OCI-LY7 (cell line): ENCODE measurements around the gene SASH3. TPM values are rescaled to one million over a fixed set of nuclear protein-coding genes. Genes with fewer than 3 reads are reported as not detected.

Experiments used
- BruUV-seq: library from RNA; stranded (reverse); fragments of 400-500 nt; replicated peaks from 2 replicates; lab custom pipeline; 2021; lab: Mats Ljungman, UMichigan
- CTCF ChIA-PET: fragments of 300-600 bp; sonication (Branson Sonifier 250); formaldehyde crosslinking; loops from one replicate; lab custom pipeline; 2022; ENCODE audit warnings: antibody characterized with exemption; ENCODE audit not compliant: unreplicated experiment; lab: Charles Lee
- POLR2A ChIA-PET: fragments of 300-600 bp; sonication (Branson Sonifier 250); formaldehyde crosslinking; loops from one replicate; lab custom pipeline; 2022; ENCODE audit warnings: antibody characterized with exemption; lab: Charles Lee
- DNase-seq: peaks from one replicate; pipeline ENCODE4 v3.0.0-alpha.2; 2015; ENCODE audit warnings: low spot score
- H2AFZ ChIP-seq: fragments of 200-600 bp; sonication (generic), shearing (Covaris generic); 2 replicates; pipeline ENCODE4 v1.6.1; 2014; ENCODE audit warnings: mild to moderate bottlenecking, antibody characterized with exemption, low read length, moderate library complexity
- H3K27ac ChIP-seq: fragments of 200-600 bp; sonication (generic); 2 replicates; pipeline ENCODE4 v1.5.1; 2014; ENCODE audit warnings: mixed run types, low read depth, mild to moderate bottlenecking, moderate library complexity, low read length, inconsistent platforms; ENCODE audit not compliant: poor library complexity, severe bottlenecking
- H3K36me3 ChIP-seq: fragments of 200-600 bp; sonication (generic); 2 replicates; pipeline ENCODE4 v1.6.1; 2014; ENCODE audit warnings: mild to moderate bottlenecking, antibody characterized with exemption, low read length, moderate library complexity, mixed read lengths; ENCODE audit not compliant: insufficient read depth
- H3K4me1 ChIP-seq: fragments of 200-600 bp; sonication (generic); 2 replicates; pipeline ENCODE4 v1.5.1; 2014; ENCODE audit warnings: mild to moderate bottlenecking, low read length; ENCODE audit not compliant: insufficient read depth, poor library complexity, severe bottlenecking
- H3K4me2 ChIP-seq: fragments of 200-600 bp; sonication (generic); 2 replicates; pipeline ENCODE4 v1.6.1; 2014; ENCODE audit warnings: mild to moderate bottlenecking, low read length
- H3K4me3 ChIP-seq: fragments of 200-600 bp; sonication (generic); 2 replicates; pipeline ENCODE4 v1.5.1; 2014; ENCODE audit warnings: mild to moderate bottlenecking, low read depth, low read length; ENCODE audit not compliant: poor library complexity, severe bottlenecking
- H3K79me2 ChIP-seq: fragments of 200-600 bp; sonication (generic); 2 replicates; pipeline ENCODE4 v1.6.1; 2016; ENCODE audit warnings: low read depth, mild to moderate bottlenecking, low read length, moderate library complexity, mixed read lengths; ENCODE audit not compliant: insufficient read depth
- H3K9me2 ChIP-seq: fragments of 200-600 bp; sonication (generic); 2 replicates; pipeline ENCODE4 v1.6.1; 2016; ENCODE audit warnings: mild to moderate bottlenecking, low read length, mixed read lengths; ENCODE audit not compliant: insufficient read depth
- H3K9me3 ChIP-seq: fragments of 200-600 bp; sonication (generic); 2 replicates; pipeline ENCODE4 v1.6.1; 2014; ENCODE audit warnings: mild to moderate bottlenecking, mixed run types, low read length, mixed read lengths
- H4K20me1 ChIP-seq: fragments of 200-600 bp; sonication (generic); 2 replicates; pipeline ENCODE4 v1.6.1; 2014; ENCODE audit warnings: mild to moderate bottlenecking, antibody characterized with exemption, low read length, moderate library complexity, mixed read lengths; ENCODE audit not compliant: insufficient read depth
- CTCF ChIP-seq: fragments of 200-600 bp; sonication (generic); conservative IDR thresholded peaks from 2 replicates; pipeline ENCODE4 v1.5.1; 2014; ENCODE audit warnings: mild to moderate bottlenecking, antibody characterized with exemption, low read length, moderate library complexity, mixed read lengths
- EZH2phosphoT487 ChIP-seq: fragments of 200-600 bp; sonication (generic); IDR thresholded peaks from 2 replicates; pipeline ENCODE4 v1.6.1; 2018; ENCODE audit warnings: low read depth, borderline replicate concordance, mild to moderate bottlenecking, mixed run types, antibody characterized with exemption, low read length, moderate library complexity, mixed read lengths
- intact Hi-C: fragments of 100-400 bp; cut with micrococcal nuclease; formaldehyde crosslinking; loops from one replicate; pipeline ENCODE4 v1.10.0; 2022; ENCODE audit not compliant: unreplicated experiment
- total RNA-seq, 2 experiments: library from RNA; depleted of rRNA in 1 of 2; stranded (reverse); fragments of >200 nt in 1 of 2; shearing (Covaris generic) in 1 of 2; gene quantifications; 2 replicates each; pipeline ENCODE4 v1.2.3, GENCODE V29; 2014 to 2022

The SASH3 gene
- total RNA-seq, 2 experiments from 2014 or later: 157 to 194 TPM

DNA sequence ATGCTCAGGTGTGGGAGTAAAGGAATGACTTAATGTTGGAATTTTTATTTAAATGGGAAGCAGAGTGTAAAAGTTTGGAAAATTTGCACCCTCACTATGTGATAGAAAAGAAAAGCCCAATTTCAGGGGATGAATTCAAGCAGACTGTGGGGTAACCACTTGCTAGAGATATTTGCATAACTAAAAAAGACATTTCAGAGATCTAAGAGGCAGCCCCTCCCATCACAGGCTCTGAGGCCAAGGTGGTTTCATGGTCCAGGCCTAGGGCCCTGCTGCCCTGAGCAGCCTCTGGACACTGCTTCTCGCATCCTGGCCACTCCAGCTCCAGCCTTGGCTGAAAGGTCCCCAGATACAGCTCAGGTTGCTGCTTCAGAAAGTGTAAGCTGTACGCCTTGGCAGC lies 46.9 kb upstream of the SASH3 start:
- Histone ChIP-seq H3K4me1 (peaks cover 19% of the 10 kb centered on the region), H2AFZ (no peak overlapping the region), H3K27ac (no peak overlapping the region), H3K9me2 (no peaks in the 10 kb centered on the region), H3K4me3 (no peak overlapping the region), H4K20me1 (no peaks in the 10 kb centered on the region), H3K9me3 (no peaks in the 10 kb centered on the region), H3K79me2 (no peaks in the 10 kb centered on the region), H3K4me2 (peak overlapping the region; percentile 36; the same call in 1 of the 2 replicates), H3K36me3 (no peaks in the 10 kb centered on the region)
- DNase-seq: no peak
- TF ChIP-seq CTCF: no peak
- no peak for TF ChIP-seq EZH2phosphoT487
- intact Hi-C loops: no loop called here
- ChIA-PET POLR2A (no interaction called here), CTCF (no interaction called here)
- no TSS peak for BruUV-seq

GRCh38 chrX:129733335-129733734 lies 46.4 kb upstream of the SASH3 start:
- intact Hi-C loops: no loop called here
- no peaks in the 10 kb centered on the region for H3K9me3 ChIP-seq
- no peaks in the 10 kb centered on the region for H3K79me2 ChIP-seq
- no peak overlapping the region for H2AFZ ChIP-seq
- peak overlapping the region; percentile 36; the same call in 1 of the 2 replicates for H3K4me2 ChIP-seq
- no peaks in the 10 kb centered on the region for H3K36me3 ChIP-seq
- no peaks in the 10 kb centered on the region for H4K20me1 ChIP-seq
- no peak overlapping the region for H3K4me3 ChIP-seq
- H3K9me2 ChIP-seq: no peaks in the 10 kb centered on the region
- no peak overlapping the region for H3K27ac ChIP-seq
- ChIA-PET CTCF (no interaction called here), POLR2A (no interaction called here)
- no peak for DNase-seq
- H3K4me1 ChIP-seq: peaks cover 24% of the 10 kb centered on the region
- BruUV-seq: no TSS peak
- TF ChIP-seq CTCF: no peak
- TF ChIP-seq EZH2phosphoT487: no peak

- peaks cover 25% of the 10 kb centered on the region for H3K4me1 ChIP-seq
- H3K4me2 ChIP-seq: no peak overlapping the region
- CTCF ChIA-PET: no interaction called here
- H3K27ac ChIP-seq: no peak overlapping the region
- no peak overlapping the region for H2AFZ ChIP-seq
- no peaks in the 10 kb centered on the region for H3K9me2 ChIP-seq
- no peaks in the 10 kb centered on the region for H3K9me3 ChIP-seq
- H3K79me2 ChIP-seq: no peaks in the 10 kb centered on the region
- intact Hi-C loops: no loop called here
- no peak for DNase-seq
- no peaks in the 10 kb centered on the region for H3K36me3 ChIP-seq
- H3K4me3 ChIP-seq: no peak overlapping the region
- POLR2A ChIA-PET: no interaction called here
- no peaks in the 10 kb centered on the region for H4K20me1 ChIP-seq
- TF ChIP-seq EZH2phosphoT487: no peak
- BruUV-seq: no TSS peak
Observed at GRCh38 chrX:129736491-129736890, 43.3 kb upstream of the SASH3 start.
